ENCODE results near the gene MYADML2.
"Not testable (repeated sequence)": the region's sequence is repeated elsewhere in the genome, so short reads cannot be mapped to it uniquely, and the experiment has no call there.

MYADML2 gene, protein sequence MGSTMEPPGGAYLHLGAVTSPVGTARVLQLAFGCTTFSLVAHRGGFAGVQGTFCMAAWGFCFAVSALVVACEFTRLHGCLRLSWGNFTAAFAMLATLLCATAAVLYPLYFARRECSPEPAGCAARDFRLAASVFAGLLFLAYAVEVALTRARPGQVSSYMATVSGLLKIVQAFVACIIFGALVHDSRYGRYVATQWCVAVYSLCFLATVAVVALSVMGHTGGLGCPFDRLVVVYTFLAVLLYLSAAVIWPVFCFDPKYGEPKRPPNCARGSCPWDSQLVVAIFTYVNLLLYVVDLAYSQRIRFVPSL

DNA sequence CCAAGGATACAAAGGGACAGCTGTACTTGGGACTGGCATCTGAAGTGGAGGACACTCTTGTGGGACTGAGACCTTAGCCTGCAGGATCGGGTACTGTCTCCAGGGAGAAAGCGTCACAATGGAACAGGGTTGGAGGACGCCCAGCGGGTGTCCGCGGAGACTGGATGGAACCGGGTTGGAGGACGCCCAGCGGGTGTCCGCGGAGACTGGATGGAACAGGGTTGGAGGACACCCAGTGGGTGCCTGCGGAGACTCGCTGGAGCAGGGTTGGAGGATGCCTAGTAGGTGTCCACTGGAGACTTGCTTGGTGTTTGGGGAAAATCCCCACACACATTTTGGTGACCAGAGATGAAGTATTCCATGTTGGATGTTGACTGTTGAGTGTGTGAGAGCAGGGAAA lies at the start of gene MYADML2:
TSS of gene MYADML2 (minus strand) at position 45 of the 400 bp plus-strand sequence. CDS start 5,492 bp downstream, outside the sequence.
- DNase-seq, result no peak

DNA sequence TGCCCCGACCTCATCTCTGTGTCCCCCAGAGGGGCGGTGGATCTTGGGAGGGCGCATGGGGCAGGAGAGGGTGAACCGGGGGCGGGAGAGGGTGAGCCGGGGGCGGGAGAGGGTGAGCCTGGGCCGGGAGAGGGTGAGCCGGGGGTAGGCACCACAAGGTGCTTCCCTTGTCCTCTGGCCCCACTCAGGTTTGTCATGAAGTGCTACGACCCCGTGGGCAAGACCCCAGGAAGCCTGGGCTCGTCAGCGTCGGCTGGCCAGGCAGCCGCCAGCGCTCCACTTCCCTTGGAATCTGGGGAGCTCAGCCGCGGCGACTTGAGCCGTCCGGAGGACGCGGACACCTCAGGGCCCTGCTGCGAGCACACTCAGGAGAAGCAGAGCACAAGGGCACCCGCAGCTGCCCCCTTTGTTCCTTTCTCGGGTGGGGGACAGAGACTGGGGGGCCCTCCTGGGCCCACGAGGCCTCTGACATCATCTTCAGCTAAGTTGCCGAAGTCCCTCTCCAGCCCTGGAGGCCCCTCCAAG lies 49.3 kb upstream of the MYADML2 start:
- no peak for DNase-seq

DNA sequence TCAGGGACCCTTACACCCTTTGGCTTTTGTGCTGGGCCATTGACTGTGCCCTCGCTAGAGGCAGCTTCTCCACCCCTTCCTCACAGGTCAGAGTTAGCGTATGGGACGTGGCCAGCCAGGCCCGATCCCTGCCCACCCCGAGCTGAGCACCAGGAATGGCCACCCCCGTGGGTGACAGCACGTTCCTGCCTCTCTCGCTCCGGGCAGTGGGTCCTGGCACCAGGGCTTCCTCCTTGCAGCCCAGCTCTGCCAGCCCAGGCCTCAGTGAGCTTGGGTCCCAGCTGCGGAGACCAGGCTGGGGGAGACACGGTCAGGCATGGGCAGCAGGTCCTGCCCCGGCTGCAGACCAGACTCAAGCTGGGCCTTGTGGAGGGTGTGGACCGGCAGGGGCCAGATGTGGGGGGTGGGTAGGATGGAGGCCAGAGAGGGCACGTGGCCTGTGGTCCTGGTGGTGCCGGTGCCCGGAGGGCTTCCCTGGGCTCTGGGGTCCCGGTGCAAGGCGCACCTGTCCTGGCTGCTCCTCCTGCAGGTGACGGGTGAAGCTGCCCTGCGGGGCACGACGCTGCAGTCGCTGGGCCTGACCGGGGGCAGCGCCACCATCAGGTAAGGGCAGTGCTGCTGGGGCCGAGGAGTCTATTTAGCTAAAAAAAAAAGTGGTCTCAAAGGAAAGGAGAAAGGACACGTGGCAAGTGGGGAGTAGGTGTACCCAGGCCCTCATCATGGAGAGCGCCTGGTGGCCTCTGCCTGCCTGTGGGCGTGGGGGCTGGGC lies 48.6 kb upstream of the MYADML2 start:
- DNase-seq, result no peak

DNA sequence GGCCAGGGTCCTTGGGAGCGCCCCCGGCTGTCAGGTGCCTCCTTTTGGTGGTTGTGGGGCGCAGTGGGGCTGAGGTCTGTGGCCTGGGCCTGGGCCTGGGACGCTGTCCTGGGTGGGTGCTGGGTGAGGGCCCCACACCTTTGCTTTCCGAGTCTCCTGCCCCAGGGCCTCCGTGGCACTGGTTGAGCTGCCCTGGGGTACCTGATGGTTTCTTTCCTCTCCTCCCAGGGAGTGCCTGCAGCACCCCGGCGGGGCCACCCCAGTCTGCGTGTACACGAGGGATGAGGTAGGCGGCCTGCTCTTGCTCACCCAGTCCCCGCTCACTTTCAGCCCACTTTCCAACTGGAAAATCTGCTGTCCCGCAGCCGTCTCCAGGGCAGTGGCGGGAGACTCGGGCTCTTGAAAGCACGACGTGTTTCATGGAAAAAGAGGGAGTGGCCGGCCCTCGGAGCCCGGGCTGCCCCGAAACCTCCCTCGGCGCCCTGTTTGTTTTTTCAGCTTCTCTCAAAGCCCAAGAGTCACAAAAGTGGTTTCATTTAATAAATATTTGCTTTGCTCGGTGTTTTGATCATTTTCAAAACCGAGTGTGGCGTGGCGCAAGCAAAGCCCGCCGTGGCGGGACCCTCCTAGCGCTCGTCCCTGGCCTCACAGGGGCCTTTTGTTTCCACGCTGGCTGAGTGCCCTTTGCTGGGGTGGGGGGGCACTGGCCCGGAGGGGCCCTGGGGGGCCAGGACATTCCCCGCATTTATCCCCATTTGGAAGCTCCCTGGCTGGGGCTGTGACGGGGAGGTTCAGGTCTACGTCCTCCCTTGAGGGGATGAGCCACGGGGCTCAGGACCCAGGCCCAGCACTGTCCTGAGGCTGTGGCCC lies 47.8 kb upstream of the MYADML2 start:
- DNase-seq, result no peak

DNA sequence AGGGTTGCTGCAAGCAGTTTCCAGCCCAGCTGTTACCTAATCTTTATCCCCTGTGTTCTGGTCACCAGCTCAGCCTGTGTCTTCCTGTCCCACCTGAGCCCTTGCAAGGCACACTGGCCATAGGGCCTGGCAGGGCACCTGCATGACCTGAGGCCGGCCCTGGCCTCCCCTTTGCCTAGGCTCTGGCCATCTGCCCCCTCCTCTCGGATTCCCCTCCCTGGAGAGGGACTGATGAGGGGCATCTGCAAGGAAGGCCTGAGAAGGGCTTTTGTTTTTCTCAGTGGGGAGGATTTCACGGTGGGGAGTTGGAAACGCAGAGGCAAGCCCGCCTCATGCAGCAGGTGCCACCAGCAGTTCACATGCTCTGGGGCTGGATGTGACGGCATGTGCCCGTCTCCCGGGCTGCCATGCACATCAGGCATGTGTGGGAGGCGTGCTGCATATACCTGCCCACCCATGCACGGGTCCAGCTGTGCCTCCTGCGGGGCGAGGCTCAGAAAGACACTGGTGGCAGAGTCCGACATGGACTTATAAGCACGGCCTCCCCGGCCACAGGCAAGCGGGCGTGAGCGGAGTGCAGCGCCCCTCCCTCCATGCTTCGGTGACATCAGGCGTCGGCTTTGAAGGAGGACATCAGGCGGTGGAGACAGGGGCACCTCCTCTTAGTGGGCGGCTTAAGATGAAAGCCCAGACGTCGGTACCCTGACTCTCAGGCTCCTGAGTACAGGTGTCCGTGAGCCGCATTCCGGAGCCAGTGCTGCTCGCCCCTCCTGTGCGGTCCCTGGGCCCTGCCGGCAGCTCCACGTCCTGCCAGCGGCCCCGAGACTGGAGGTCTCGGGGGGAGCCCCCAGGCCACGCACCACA lies 46.9 kb upstream of the MYADML2 start:
- DNase-seq, result no peak

DNA sequence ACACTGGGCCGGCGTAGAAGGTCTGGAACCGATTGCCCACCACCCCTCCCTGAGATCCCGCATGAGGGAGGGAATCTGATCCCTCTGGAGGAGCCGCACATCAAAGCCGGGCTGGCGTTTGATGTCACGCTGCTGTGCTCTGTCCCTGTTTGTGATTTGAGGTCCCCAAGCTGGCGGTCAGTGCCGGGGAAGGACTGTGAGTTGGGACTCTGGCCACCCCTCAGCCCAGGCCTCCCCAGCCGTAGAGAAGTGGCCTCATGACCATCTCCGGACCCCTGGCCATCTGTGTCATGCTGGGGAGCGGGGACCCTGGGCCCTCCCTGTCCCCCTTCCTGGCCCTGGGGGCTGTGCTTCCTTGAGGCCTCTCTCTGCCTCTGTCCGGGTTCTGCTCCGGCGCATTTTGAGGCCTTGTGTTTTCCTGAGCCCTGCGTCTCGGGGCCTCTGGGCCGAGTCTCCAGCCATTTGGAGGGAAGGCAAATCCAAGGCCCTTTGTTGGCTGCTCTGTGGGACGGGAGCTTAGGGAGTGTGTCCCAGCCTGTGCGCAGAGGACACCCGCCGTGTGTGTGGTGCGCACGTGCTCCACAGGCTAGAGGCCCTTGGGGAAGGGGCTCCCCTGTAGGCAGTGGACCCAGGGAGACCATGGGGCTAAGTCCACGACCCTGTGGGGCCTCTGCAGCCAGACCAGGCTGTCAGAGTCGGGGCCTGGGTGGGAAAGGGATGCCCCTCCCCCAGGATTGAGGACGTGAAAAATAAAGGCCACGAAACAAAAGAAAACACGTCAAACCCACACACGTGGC lies 45.5 kb upstream of the MYADML2 start:
- DNase-seq, result no peak

DNA sequence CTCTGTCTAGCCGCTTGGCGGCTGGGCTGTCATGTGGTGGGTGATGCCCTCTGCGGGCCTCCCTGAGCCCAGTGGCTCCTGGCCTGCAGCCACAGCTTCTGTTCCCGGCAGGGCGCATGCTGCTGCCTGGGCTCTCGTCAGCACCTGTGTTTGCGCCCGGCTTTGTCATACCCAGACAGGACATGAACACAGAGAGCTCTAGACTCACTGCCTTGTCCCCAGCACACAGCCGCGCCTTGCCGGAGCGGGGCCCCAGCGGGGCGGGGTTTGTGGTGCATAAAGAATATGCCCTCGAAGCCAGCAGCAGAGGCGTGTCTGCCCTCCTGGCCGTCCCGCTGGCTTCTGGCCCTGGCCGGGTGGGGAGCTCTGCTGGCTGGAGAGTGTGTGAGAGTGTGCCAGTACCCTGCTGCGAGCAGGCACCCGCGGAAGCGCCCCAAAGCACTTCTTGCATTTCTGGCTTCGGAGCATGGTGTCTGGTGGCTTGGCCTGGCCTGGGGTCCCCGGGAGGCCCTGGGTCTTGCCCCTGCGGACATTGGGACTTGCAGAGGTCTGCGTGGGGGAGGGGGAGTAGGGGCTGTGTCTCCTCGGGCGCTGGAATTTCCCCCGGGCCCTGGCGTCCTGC lies 44.8 kb upstream of the MYADML2 start:
- DNase-seq, result peak; percentile 78

DNA sequence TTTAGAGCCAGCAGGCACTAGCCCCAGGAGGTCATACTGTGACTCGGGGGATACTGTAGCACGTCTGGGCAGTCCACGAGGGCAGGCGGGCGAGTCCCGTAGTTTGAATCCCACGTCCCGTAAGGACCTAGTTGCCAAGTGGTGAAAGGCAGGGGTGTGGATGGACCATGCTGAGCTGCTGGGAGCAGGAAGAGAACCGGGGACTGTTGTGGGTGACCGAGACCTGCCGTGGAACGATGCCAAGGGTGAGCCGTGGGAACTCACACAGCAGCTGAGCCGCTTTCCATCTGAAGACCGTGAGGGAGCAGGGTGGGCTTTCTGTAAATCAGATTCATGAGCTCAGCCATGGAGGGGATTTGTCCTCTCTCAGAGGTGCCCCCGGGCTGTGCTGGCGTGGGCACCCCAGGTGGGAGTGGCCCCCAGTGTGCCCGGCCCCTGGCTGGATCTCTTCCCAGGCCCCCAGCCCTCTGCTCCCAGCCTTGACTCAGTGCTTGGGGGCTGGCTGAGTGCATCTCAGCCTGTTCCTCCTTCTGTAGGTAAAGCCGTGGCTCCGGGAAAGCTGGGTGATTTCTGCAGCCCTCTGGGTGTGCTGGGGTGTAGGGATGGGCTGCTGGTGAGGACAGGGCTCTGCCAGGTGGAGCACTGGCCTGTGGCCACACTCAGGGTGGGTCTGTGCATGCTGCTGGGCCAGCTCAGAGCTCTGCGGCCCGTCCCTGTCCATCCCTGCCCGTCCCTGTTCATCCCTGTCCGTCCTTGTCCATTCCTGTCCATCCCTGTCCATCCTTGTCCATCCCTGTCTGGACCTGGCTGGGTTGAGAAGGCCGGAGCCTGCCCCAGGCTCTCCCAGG lies 44.0 kb upstream of the MYADML2 start:
- DNase-seq, result no peak

DNA sequence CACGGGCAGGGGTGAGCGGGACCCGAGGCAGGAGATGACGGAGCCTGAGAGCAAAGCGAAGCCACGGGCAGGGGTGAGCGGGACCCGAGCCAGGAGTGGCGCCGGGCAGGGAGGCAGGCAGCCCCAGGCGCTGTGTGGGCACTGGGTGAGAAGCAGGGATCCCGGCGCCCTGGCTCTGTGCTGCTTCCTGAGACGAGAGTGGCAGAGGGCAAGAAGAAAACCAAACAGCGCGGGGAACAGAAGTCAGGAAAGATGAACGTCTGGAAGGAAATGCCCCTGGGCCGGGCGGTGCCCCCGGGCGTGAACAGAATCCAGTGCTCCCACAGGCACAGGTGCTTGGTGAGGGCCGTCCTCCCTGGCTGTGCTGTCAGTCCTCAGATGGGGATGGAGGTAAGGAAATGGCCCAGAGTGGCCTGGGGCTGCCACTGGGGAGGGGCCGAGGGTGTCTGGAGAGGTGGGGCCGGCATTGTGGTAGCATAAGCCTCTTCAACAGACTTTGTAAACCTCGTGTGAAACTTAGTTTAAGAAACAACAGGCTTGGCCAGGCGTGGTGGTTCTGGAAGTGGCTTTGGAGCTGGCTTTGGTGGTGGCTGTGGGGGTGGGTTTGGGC lies 40.2 kb upstream of the MYADML2 start:
- DNase-seq, result no peak

DNA sequence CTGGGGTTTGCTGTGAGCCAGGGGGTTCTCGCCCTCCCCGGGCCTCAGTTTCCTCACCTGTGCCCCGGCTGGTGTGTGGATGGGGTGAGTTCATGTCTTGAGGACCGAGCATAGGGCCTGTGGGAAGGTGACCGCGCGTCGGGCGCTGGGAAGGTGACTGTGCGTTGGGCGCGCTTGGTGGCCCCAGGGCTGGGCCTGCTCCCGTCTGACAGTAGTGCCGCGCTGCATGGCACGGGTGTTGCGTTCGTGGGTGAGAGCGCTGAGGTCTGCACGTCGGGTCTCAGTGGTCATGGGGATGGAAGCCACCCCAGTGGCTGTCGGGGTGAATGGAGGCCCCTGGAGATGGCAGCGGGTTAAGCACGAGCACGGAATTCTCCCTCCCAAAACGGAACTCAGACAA lies 39.6 kb upstream of the MYADML2 start:
- DNase-seq, result no peak

DNA sequence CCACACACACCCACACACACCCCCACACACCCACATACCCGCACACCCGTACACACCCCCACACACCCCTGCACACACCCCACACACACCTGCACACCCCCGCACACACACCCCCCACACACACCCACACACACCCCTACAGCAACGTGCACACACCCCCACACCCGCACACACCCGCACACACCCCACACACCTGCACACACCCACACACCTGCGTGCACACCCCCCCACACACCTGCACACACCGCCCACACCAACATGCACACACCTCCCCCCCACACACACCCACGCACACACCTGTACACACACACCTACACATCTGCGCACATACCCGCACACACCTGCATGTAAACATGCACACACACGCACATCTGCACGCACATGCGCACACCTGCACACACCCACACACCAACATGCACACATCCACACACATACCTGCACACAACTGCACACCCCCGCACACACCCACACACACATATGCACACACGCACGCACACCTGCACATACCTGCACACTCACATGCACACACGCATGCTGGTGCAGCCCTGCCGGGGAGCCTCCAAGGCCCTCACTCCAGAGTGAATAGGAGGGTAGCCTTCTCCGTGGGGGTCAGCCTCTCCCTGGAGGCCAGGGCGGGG lies 37.9 kb upstream of the MYADML2 start:
- no peak for DNase-seq

DNA sequence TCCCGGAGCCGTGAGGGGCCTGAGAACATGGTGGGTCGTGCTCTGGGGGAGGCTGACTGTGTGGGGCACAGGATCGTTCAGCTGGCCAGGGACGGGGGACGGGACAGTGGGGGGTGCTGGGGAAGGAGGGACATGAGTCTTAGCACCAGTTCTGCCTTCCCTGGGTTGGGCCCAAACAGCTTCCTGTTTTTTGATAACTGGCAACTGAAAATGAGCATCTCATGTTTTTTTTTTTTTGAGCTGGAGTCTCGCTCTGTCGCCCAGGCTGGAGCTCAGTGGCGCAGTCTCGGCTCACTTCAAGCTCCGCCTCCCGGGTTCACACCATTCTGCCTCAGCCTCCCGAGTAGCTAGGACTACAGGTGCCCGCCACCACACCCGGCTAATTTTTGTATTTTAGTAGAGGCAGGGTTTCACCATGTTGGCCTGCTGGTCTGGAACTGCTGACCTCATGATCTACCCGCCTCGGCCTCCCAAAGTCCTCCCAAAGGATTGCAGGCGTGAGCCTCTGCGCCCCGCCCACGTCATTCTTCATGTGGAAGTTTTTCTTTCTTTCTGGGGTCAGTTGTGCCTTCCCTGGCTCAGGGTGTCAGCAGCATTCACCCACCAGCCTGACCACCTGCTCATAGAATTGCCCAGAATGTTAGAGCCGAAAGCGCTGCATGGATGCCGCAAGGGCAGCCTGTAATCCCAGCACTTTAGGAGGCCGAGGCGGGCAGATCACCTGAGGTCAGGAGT lies 36.8 kb upstream of the MYADML2 start:
- DNase-seq, result no peak

DNA sequence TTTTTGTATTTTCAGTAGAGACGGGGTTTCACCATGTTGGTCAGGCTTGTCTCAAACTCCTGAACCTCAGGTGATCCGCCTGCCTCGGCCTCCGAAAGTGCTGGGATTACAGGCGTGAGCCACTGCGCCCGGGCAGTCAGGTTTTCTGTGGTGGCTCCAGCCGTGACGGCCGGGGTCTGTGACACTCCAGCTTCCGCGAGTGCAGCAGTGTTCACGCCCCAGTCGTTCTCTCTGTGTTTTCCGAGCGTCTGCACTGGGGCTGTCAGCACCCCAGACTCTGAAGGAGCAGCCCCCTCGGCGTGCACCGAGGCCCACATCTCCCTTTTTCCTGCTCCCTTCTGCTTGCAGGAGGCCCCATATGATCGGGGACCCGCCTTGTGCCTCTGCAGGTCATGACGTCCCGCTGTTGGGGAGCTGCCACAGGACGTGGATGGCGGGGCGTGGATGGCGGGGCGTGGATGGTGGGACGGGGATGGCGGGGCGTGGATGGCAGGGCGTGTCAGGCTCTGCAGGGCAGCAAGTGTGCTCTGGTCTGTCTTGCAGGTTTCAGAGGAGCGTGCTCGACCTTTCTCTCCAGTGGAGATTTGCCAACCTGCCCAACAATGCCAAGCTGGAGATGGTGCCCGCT lies 36.1 kb upstream of the MYADML2 start:
- DNase-seq, result no peak

DNA sequence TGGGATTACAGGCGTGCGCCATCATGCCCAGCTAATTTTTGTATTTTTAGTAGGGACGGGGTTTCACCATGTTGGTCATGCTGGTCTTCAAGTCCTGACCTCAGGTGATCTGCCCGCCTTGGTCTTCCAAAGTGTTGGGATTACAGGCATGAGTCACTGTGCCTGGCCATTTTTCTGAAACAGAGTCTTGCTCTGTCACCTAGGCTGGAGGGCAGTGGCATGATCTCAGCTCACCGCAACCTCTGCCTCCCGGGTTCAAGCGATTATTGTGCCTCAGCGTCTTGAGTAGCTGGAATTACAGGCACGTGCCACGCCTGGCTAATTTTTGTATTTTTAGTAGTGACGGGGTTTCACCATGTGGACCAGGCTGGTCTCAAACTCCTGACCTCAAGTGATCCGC lies 34.5 kb upstream of the MYADML2 start:
- not testable (repeated sequence) for DNase-seq

DNA sequence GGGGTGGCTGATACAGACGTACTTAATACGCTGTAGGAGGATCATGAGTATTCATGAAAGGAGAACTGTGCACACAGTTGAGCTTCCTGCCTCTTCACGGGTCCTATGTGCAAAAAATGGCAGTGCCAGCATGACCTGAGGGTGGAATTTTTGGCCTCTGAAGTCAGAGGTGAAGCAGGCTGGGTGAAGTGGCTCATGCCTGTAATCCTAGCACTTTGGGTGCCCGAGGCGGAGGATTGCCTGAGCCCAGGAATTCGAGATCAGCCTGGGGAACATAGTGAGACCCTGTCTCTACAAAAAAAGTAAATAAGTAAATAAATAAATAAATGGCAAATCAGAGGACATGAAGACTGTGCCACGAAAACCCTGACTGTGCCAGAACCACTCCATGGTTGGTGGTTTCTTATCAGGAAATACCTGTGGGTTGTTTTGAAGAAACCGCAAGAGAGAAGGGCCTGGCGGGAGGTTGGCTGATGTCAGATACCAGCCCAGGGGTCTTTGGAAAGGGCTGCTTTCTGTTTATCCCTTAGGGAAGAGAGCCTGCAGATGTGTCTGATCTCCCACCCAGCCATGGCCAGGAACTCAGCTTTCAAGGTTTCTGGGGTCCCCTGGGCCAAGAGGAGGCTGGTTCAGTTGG lies 33.8 kb upstream of the MYADML2 start:
- no peak for DNase-seq

DNA sequence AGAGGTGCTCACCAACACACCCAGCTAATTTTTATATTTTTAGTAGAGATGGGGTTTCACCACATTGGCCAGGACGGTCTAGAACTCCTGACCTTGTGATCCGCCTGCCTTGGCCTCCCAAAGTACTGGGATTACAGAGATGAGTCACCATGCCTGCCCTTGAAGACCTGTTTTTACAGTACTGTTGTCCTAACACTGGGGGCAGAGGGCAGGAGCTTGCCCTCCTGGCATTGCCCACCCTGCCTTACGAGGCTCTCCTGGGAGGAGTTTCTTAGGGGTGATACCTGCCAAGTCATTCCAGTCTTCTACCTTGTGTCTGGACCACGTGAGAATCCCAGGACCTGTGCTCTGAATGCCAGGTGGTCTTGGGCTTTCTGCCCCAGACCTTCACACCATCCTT lies 33.1 kb upstream of the MYADML2 start:
- no peak for DNase-seq

All from NCI-H510A treated with DMSO at 0.1 percent for 48 hours (cell line).